Measurements from ENCODE around the gene UQCC2.

DNA sequence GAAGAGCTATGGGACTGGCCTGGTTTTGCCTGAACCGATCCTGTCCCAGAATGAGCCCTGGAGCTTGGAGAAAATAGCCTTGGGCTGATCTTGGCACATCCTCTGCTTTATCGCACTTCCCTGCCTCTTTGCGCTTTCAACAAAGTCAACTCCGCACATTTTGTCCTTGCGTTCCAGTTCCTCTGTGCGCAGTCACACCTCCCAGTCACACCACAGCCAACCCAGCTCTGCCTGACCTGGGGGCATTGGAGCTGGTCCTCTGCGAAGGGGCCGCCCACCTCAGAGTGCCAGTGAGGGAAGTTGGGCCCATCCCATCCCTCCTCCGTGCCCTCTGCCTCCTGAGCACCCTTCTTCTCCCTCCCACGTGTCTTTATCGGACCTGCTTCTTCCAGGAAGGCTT is 16.9 kb upstream of the UQCC2 start:
- TF ChIP-seq, protein P1, sequence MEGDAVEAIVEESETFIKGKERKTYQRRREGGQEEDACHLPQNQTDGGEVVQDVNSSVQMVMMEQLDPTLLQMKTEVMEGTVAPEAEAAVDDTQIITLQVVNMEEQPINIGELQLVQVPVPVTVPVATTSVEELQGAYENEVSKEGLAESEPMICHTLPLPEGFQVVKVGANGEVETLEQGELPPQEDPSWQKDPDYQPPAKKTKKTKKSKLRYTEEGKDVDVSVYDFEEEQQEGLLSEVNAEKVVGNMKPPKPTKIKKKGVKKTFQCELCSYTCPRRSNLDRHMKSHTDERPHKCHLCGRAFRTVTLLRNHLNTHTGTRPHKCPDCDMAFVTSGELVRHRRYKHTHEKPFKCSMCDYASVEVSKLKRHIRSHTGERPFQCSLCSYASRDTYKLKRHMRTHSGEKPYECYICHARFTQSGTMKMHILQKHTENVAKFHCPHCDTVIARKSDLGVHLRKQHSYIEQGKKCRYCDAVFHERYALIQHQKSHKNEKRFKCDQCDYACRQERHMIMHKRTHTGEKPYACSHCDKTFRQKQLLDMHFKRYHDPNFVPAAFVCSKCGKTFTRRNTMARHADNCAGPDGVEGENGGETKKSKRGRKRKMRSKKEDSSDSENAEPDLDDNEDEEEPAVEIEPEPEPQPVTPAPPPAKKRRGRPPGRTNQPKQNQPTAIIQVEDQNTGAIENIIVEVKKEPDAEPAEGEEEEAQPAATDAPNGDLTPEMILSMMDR (IDR thresholded peaks at IDR 0.05; ENCODE audit: insufficient read depth, low read length): no peak
- no peak for TF ChIP-seq POLR2AphosphoS5 (IDR thresholded peaks at IDR 0.05; ENCODE audit: low read depth)
- TF ChIP-seq, protein P2, sequence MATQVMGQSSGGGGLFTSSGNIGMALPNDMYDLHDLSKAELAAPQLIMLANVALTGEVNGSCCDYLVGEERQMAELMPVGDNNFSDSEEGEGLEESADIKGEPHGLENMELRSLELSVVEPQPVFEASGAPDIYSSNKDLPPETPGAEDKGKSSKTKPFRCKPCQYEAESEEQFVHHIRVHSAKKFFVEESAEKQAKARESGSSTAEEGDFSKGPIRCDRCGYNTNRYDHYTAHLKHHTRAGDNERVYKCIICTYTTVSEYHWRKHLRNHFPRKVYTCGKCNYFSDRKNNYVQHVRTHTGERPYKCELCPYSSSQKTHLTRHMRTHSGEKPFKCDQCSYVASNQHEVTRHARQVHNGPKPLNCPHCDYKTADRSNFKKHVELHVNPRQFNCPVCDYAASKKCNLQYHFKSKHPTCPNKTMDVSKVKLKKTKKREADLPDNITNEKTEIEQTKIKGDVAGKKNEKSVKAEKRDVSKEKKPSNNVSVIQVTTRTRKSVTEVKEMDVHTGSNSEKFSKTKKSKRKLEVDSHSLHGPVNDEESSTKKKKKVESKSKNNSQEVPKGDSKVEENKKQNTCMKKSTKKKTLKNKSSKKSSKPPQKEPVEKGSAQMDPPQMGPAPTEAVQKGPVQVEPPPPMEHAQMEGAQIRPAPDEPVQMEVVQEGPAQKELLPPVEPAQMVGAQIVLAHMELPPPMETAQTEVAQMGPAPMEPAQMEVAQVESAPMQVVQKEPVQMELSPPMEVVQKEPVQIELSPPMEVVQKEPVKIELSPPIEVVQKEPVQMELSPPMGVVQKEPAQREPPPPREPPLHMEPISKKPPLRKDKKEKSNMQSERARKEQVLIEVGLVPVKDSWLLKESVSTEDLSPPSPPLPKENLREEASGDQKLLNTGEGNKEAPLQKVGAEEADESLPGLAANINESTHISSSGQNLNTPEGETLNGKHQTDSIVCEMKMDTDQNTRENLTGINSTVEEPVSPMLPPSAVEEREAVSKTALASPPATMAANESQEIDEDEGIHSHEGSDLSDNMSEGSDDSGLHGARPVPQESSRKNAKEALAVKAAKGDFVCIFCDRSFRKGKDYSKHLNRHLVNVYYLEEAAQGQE (IDR thresholded peaks at IDR 0.05; ENCODE audit: insufficient replicate concordance, low read depth): no peak

Measured in HL-60 (cell line).